Stimulated activated CD8-positive, alpha-beta memory T cell treated with anti-CD3 and anti-CD28 coated beads, Interleukin-4, amount 100 ng/mL, for 4 hours (primary cell): ENCODE data around the gene PTPN3.

Experiments used
- DNase-seq, 2 donors: peaks; one replicate each; pipeline ENCODE4 v3.0.0-alpha.2; 2020; ENCODE audit warnings: low read depth in 2 of 2, low spot score in 1 of 2

PTPN3 gene

GRCh38 chr9:109426626-109427402, 71.3 kb downstream of the PTPN3 start:
- no peak for DNase-seq

GRCh38 chr9:109424618-109425017, 73.5 kb downstream of the PTPN3 start:
- DNase-seq: no peak

GRCh38 chr9:109423877-109424276, 74.2 kb downstream of the PTPN3 start:
- DNase-seq: no peak

- no peak for DNase-seq
Measured at GRCh38 chr9:109422641-109423040, 75.5 kb downstream of the PTPN3 start.

GRCh38 chr9:109421026-109421970, 76.8 kb downstream of the PTPN3 start:
- DNase-seq: no peak

GRCh38 chr9:109419531-109419930, 78.6 kb downstream of the PTPN3 start:
- no peak for DNase-seq

- no peak for DNase-seq
Measured at GRCh38 chr9:109418827-109419226, 79.3 kb downstream of the PTPN3 start.

- no peak for DNase-seq
Measured at GRCh38 chr9:109417585-109418544, 80.2 kb downstream of the PTPN3 start.

- DNase-seq: no peak
Measured at GRCh38 chr9:109417054-109417453, 81.1 kb downstream of the PTPN3 start.

GRCh38 chr9:109416135-109416706, 81.9 kb downstream of the PTPN3 start:
- DNase-seq: no peak

GRCh38 chr9:109414125-109414785, 83.9 kb downstream of the PTPN3 start:
- DNase-seq: no peak

GRCh38 chr9:109411798-109412352, 86.2 kb downstream of the PTPN3 start:
- DNase-seq: no peak

GRCh38 chr9:109411069-109411761, 86.9 kb downstream of the PTPN3 start:
- no peak for DNase-seq

- DNase-seq: no peak
Measured at GRCh38 chr9:109409773-109410397, 88.2 kb downstream of the PTPN3 start.

- DNase-seq: no peak
Measured at GRCh38 chr9:109408759-109409462, 89.2 kb downstream of the PTPN3 start.

- DNase-seq: no peak
Measured at GRCh38 chr9:109403766-109404320, 94.3 kb downstream of the PTPN3 start.

GRCh38 chr9:109403116-109403515, 95.0 kb downstream of the PTPN3 start:
- no peak for DNase-seq

GRCh38 chr9:109401990-109402318, 96.2 kb downstream of the PTPN3 start:
- no peak for DNase-seq
